Upper lobe of left lung (tissue), 6 donors: ENCODE measurements around the gene CXCR3. TPM values are rescaled to one million over a fixed set of nuclear protein-coding genes. Genes with fewer than 3 reads are reported as not detected.

Experiments
- ATAC-seq, 2 donors: fragments of 200-7000 bp; cut with Tn5 transposase; one replicate each; pipeline ENCODE4 v1.9.1; 2022; ENCODE audit warnings: mild to moderate bottlenecking in 2 of 2, moderate library complexity in 2 of 2; ENCODE audit not compliant: low FRiP score in 2 of 2
- DNase-seq, 2 donors: peaks; one replicate each; pipeline ENCODE4 v3.0.0-alpha.2; 2019 to 2020
- H3K27ac ChIP-seq, 4 donors: fragments of 200-600 bp; sonication (generic); one replicate each; pipeline ENCODE4 v1.5.1; 2016 to 2019
- H3K27me3 ChIP-seq, 4 donors: fragments of 200-600 bp; sonication (generic); one replicate each; pipeline ENCODE4 v1.5.1; 2017 to 2019
- H3K36me3 ChIP-seq, 4 donors: fragments of 200-600 bp; sonication (generic); one replicate each; pipeline ENCODE4 v1.5.1; 2016 to 2019
- H3K4me1 ChIP-seq, 4 donors: fragments of 200-600 bp; sonication (generic); one replicate each; pipeline ENCODE4 v1.5.1; 2018 to 2019
- H3K4me3 ChIP-seq, 4 donors: fragments of 200-600 bp; sonication (generic); one replicate each; pipeline ENCODE4 v1.5.1; 2017 to 2019; ENCODE audit warnings: mild to moderate bottlenecking in 2 of 4, moderate library complexity in 1 of 4
- H3K9me3 ChIP-seq, 4 donors: fragments of 200-600 bp; sonication (generic); one replicate each; pipeline ENCODE4 v1.5.1; 2018 to 2019
- CTCF ChIP-seq, 6 experiments: fragments of 450-650 bp in 4 of 6; fragments of 200-600 bp in 2 of 6; sonication (generic) in 2 of 6; IDR thresholded peaks; one replicate each; pipeline ENCODE4 v1.5.1; 2016 to 2019; ENCODE audit warnings: antibody characterized with exemption in 6 of 6
- EP300 ChIP-seq, 4 donors: sonication (generic); formaldehyde crosslinking; IDR thresholded peaks; one replicate each; pipeline ENCODE4 v1.5.1; 2017; ENCODE audit warnings: antibody characterized with exemption in 4 of 4, control low read depth in 2 of 4
- POLR2A ChIP-seq, 4 donors: fragments of 450-650 bp; IDR thresholded peaks; one replicate each; pipeline ENCODE4 v1.5.1; 2016 to 2017; ENCODE audit warnings: antibody characterized with exemption in 4 of 4, mild to moderate bottlenecking in 2 of 4
- POLR2AphosphoS5 ChIP-seq, 2 donors: sonication (generic); formaldehyde crosslinking; IDR thresholded peaks; one replicate each; pipeline ENCODE4 v1.5.1; 2017; ENCODE audit warnings: antibody characterized with exemption in 2 of 2
- WGBS, 2 donors: methylation state at CpG; one replicate each; pipeline ENCODE4 v1.1.5; 2017 to 2018; 5-methylcytosine and 5-hydroxymethylcytosine counted together
- total RNA-seq, 6 donors: library from RNA; depleted of rRNA in 4 of 6; stranded (reverse); fragments of >200 nt in 4 of 6; gene quantifications; one replicate each; pipeline versions ENCODE4 v1.1.0 to v1.2.1, GENCODE V29; 2016 to 2021
- donor health status: DM: no; HTN: no; CAD: no; lungs with moderate emphysema.
- donor health status: DM: no; HTN: yes; CAD: no; lungs with severe emphysema.

Gene CXCR3
- total RNA-seq, 6 donors from 2014 or later = 0.76 to 5.2 (median 0.97) TPM; not detected in 1

GRCh38 chrX:71660562-71661416 lies 42.5 kb upstream of the CXCR3 start:
- Histone ChIP-seq H3K27ac (no peak overlapping the region), H3K4me3 (no peak overlapping the region), H3K9me3 (no peaks in the 10 kb centered on the region), H3K36me3 (no peaks in the 10 kb centered on the region), H3K27me3 (no peaks in the 10 kb centered on the region), H3K4me1 (no peaks in the 10 kb centered on the region)
- TF ChIP-seq POLR2A (IDR thresholded peaks at IDR 0.05) = no peak
- TF ChIP-seq CTCF (IDR thresholded peaks at IDR 0.05) = no peak
- no peak for TF ChIP-seq POLR2AphosphoS5 (IDR thresholded peaks at IDR 0.05)
- TF ChIP-seq EP300 (IDR thresholded peaks at IDR 0.05) = no peak
- WGBS, 2 donors = 69 to 87% methylated on average over 5 to 22 of the region's 22 CpGs
- DNase-seq = no peak
- ATAC-seq = no peak

- DNase-seq (no peak), ATAC-seq (no peak)
- Histone ChIP-seq H3K9me3 (no peaks in the 10 kb centered on the region), H3K27me3 (no peaks in the 10 kb centered on the region), H3K27ac (no peak overlapping the region), H3K36me3 (no peaks in the 10 kb centered on the region), H3K4me1 (no peaks in the 10 kb centered on the region), H3K4me3 (no peak overlapping the region)
- 83% methylated on average over 6 of the region's 6 CpGs; no CpG with 5 or more reads in 1 of the 2 donors for WGBS, 2 donors
- TF ChIP-seq POLR2AphosphoS5 (IDR thresholded peaks at IDR 0.05) (no peak), EP300 (IDR thresholded peaks at IDR 0.05) (no peak), CTCF (IDR thresholded peaks at IDR 0.05) (no peak), POLR2A (IDR thresholded peaks at IDR 0.05) (no peak)
Measured at GRCh38 chrX:71659959-71660358, 41.6 kb upstream of the CXCR3 start.

- Histone ChIP-seq H3K9me3 (no peaks in the 10 kb centered on the region), H3K27ac (no peak overlapping the region), H3K4me1 (no peaks in the 10 kb centered on the region), H3K27me3 (no peaks in the 10 kb centered on the region), H3K4me3 (no peak overlapping the region), H3K36me3 (no peaks in the 10 kb centered on the region)
- ATAC-seq (no peak), DNase-seq (no peak)
- 64 to 69% methylated on average over 3 of the region's 3 CpGs for WGBS, 2 donors
- no peak for TF ChIP-seq EP300 (IDR thresholded peaks at IDR 0.05)
Measured at GRCh38 chrX:71659342-71659741, 41.0 kb upstream of the CXCR3 start.

GRCh38 chrX:71657267-71657666 lies 39.0 kb upstream of the CXCR3 start:
- WGBS, 2 donors = 70 to 87% methylated on average over 4 of the region's 4 CpGs
- ATAC-seq (no peak), DNase-seq (no peak)
- H3K27ac ChIP-seq = no peak overlapping the region
- H3K36me3 ChIP-seq = no peaks in the 10 kb centered on the region
- TF ChIP-seq EP300 (IDR thresholded peaks at IDR 0.05) = no peak
- TF ChIP-seq POLR2AphosphoS5 (IDR thresholded peaks at IDR 0.05) = no peak
- TF ChIP-seq CTCF (IDR thresholded peaks at IDR 0.05) = no peak
- TF ChIP-seq POLR2A (IDR thresholded peaks at IDR 0.05) = no peak
- H3K4me3 ChIP-seq = no peak overlapping the region
- no peaks in the 10 kb centered on the region for H3K27me3 ChIP-seq
- H3K4me1 ChIP-seq = no peaks in the 10 kb centered on the region
- H3K9me3 ChIP-seq = no peaks in the 10 kb centered on the region

- H3K4me3 ChIP-seq = no peak overlapping the region
- H3K9me3 ChIP-seq = no peaks in the 10 kb centered on the region
- WGBS, 2 donors = 92 to 100% methylated on average over 1 to 2 of the region's 2 CpGs
- H3K4me1 ChIP-seq = no peaks in the 10 kb centered on the region
- DNase-seq (no peak), ATAC-seq (no peak)
- H3K27ac ChIP-seq = no peak overlapping the region
- H3K36me3 ChIP-seq = no peaks in the 10 kb centered on the region
- no peak for TF ChIP-seq EP300 (IDR thresholded peaks at IDR 0.05)
- TF ChIP-seq CTCF (IDR thresholded peaks at IDR 0.05) = no peak
- no peak for TF ChIP-seq POLR2A (IDR thresholded peaks at IDR 0.05)
- TF ChIP-seq POLR2AphosphoS5 (IDR thresholded peaks at IDR 0.05) = no peak
- no peaks in the 10 kb centered on the region for H3K27me3 ChIP-seq
Measured at GRCh38 chrX:71653344-71653743, 35.0 kb upstream of the CXCR3 start.
